GM10248 (cell line): ENCODE results near the gene KIF3A.

Experiments
- CTCF ChIA-PET: fragments of 300-600 bp; sonication (Branson Sonifier 250); formaldehyde crosslinking; extraction: SDS; loops from one replicate; lab custom pipeline; 2021; ENCODE audit warnings: antibody characterized with exemption; lab: Yijun Ruan, JAX
- POLR2A ChIA-PET: fragments of 350-650 bp; sonication (Branson Sonifier 250); formaldehyde crosslinking; extraction: SDS; loops from one replicate; lab custom pipeline; 2020; ENCODE audit warnings: antibody characterized with exemption; lab: Yijun Ruan, JAX
- DNase-seq: peaks from one replicate; pipeline ENCODE4 v3.0.0; 2012; ENCODE audit errors: extremely low spot score
- CTCF ChIP-seq: IDR thresholded peaks from 2 replicates; pipeline ENCODE4 v1.5.1; 2012; ENCODE audit warnings: mild to moderate bottlenecking, low read depth; ENCODE audit errors: extremely low read depth, missing control alignments, control extremely low read depth

KIF3A gene

GRCh38 chr5:132776131-132776937 lies 39.0 kb upstream of the KIF3A start:
- ChIA-PET CTCF (interaction anchor here (0.9 to 2.2 kb wide), 6 partner anchors 10 to 276 kb away, joined by 3 to 10 read pairs (median 5); partner anchors contain the start of gene CCNI2), POLR2A (no interaction called here)
- no peak for TF ChIP-seq CTCF
- no peak for DNase-seq

GRCh38 chr5:132775476-132775961 lies 38.2 kb upstream of the KIF3A start:
- no peak for TF ChIP-seq CTCF
- ChIA-PET POLR2A (no interaction called here), CTCF (interaction anchor here (0.9 to 2.2 kb wide), 6 partner anchors 9 to 275 kb away, joined by 3 to 10 read pairs (median 5); partner anchors contain the start of gene CCNI2)
- no peak for DNase-seq

GRCh38 chr5:132774896-132775295 lies 37.5 kb upstream of the KIF3A start:
- no peak for DNase-seq
- ChIA-PET POLR2A (no interaction called here), CTCF (interaction anchor here (1.2 to 2.2 kb wide), 5 partner anchors 9 to 28 kb away, joined by 3 to 10 read pairs (median 3); partner anchors contain the start of gene CCNI2)
- TF ChIP-seq CTCF = no peak

GRCh38 chr5:132774406-132774805 lies 37.1 kb upstream of the KIF3A start:
- no peak for TF ChIP-seq CTCF
- ChIA-PET POLR2A (interaction anchor here (1.1 kb wide), 1 partner anchor 18 kb away, joined by 3 read pairs; no protein-coding TSS in a partner anchor), CTCF (interaction anchor here (1.2 to 2.9 kb wide), 7 partner anchors 8 to 46 kb away, joined by 3 to 10 read pairs (median 3); no protein-coding TSS in a partner anchor)
- DNase-seq = no peak

- no peak for DNase-seq
- CTCF ChIA-PET = interaction anchor here (1.1 to 2.9 kb wide), 7 partner anchors 10 to 247 kb away, joined by 3 to 9 read pairs (median 4); no protein-coding TSS in a partner anchor
- POLR2A ChIA-PET = interaction anchor here (1.1 kb wide), 1 partner anchor 19 kb away, joined by 3 read pairs; no protein-coding TSS in a partner anchor
- TF ChIP-seq CTCF = no peak
These were observed 36.4 kb upstream of the KIF3A start for GRCh38 chr5:132773601-132774355.

GRCh38 chr5:132773114-132773513 lies 35.8 kb upstream of the KIF3A start:
- ChIA-PET POLR2A (interaction anchor here (1.1 kb wide), 1 partner anchor 20 kb away, joined by 3 read pairs; no protein-coding TSS in a partner anchor), CTCF (interaction anchor here (0.6 to 2.9 kb wide), 6 partner anchors 12 to 247 kb away, joined by 3 to 9 read pairs (median 4); no protein-coding TSS in a partner anchor)
- no peak for DNase-seq
- no peak for TF ChIP-seq CTCF
